Activated T-cell treated with anti-CD3 and anti-CD28 coated beads, Interleukin-2, amount 50 U/mL, for 72 hours (primary cell): ENCODE results near the gene ALKAL2. TPM values are rescaled to one million over a fixed set of nuclear protein-coding genes. Genes with fewer than 3 reads are reported as not detected.
A peak's percentile ranks its signal among the peaks of the same experiment; 100 is the strongest.

Experiments used
- ATAC-seq, 2 donors: fragments of 150-1000 bp; cut with Tn5 transposase; replicated peaks in 1 of 2; 2 replicates each; pipeline ENCODE4 v1.10.0; 2021; ENCODE audit warnings: moderate library complexity in 2 of 2, mild to moderate bottlenecking in 1 of 2
- DNase-seq, 2 donors: peaks; one replicate each; pipeline ENCODE4 v3.0.0; 2021 to 2022; ENCODE audit warnings: mixed read lengths in 1 of 2
- H3K27ac Mint-ChIP-seq: one replicate; pipeline ENCODE4 v1.8.0; 2022; ENCODE audit warnings: mild to moderate bottlenecking, moderate library complexity, mixed read lengths
- H3K27me3 Mint-ChIP-seq: one replicate; pipeline ENCODE4 v1.8.0; 2022; ENCODE audit warnings: low read depth, mixed read lengths
- H3K36me3 Mint-ChIP-seq, 2 donors: one replicate each; pipeline ENCODE4 v1.8.0; 2022; ENCODE audit warnings: mixed read lengths in 2 of 2, mild to moderate bottlenecking in 1 of 2; ENCODE audit not compliant: insufficient read depth in 2 of 2
- H3K4me1 Mint-ChIP-seq: one replicate; pipeline ENCODE4 v1.8.0; 2022; ENCODE audit warnings: low read depth, mixed read lengths
- H3K4me3 Mint-ChIP-seq, 2 donors: one replicate each; pipeline ENCODE4 v1.8.0; 2022; ENCODE audit warnings: mild to moderate bottlenecking in 2 of 2, mixed read lengths in 2 of 2, moderate library complexity in 2 of 2
- H3K9me3 Mint-ChIP-seq, 2 donors: one replicate each; pipeline ENCODE4 v1.8.0; 2022; ENCODE audit warnings: mixed read lengths in 2 of 2
- total RNA-seq, 2 donors: library from RNA; stranded (reverse); gene quantifications; one replicate each; pipeline ENCODE4 v1.2.3, GENCODE V29; 2022

Gene ALKAL2
- total RNA-seq, 2 donors from 2014 or later: 0.36 to 0.60 TPM

DNA sequence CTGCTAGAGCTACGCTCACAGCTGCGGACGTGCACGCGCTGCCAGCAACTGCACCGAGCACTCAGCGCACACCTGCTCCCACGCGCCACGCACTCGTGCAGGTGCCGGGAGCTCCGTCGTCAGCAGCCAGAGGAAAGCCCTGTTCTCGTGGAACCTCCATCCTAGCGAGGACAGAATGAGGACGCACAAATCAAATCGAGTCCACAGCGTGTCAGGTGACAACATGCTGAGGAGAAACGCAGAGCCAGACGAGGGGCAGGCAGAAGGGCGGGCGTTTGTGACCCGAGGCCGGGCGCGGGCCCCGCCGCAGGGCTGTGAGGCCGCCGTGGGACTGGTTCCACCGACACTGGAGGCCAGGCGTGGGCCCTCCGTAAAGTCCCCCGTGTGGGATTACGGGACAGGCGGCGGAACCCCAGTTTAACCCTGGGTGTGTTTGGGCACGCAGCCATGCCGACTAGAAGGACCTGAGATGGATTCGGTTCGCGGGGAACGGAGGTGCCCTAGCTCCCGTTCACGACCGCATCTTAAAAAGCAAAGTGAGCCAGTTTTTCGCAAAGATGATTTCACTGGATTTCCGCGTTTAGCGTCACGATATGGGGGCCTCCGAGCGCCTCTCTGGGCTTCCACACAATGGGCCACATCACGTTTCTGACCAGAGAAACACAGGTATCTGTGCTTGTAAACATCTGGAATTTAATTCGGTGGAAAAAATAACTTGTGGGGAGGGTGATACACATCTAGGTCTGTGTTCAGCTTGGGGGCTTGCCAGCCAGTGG, 26.9 kb upstream of the ALKAL2 start:
- Mint-ChIP-seq H3K36me3 (peaks cover 2 to 4% of the 10 kb centered on the region in 2 donors), H3K4me3 (no peak overlapping the region), H3K9me3 (peaks cover 6% of the 10 kb centered on the region in 2 donors), H3K4me1 (peaks cover 24% of the 10 kb centered on the region), H3K27ac (no peak overlapping the region), H3K27me3 (peaks cover 8% of the 10 kb centered on the region)
- DNase-seq: no peak
- no peak for ATAC-seq

DNA sequence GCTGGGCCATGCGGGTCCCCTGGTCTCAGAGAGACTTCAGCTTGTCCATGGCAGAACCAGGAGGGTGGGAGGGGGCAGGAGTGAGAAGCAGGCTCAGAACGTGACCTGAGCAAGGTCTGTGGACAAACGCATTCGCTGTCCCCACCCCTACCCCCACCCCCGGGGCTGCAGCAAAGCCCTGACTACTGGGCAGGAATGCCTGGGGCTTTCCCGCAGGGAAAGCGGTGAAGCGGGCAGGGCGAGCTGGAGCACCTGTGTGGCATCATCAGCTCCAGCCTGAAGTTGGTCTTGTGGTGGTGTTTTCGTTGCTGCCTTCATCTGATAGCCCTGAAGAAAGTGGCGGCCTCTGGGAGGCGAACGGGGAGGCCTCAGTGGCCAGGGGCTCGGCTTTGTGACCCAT, 26.1 kb upstream of the ALKAL2 start:
- Mint-ChIP-seq H3K4me1 (peaks cover 20% of the 10 kb centered on the region), H3K4me3 (no peak overlapping the region), H3K27ac (no peak overlapping the region), H3K36me3 (peaks cover 2 to 4% of the 10 kb centered on the region in 2 donors), H3K27me3 (peaks cover 8% of the 10 kb centered on the region), H3K9me3 (peaks cover 5% of the 10 kb centered on the region in 2 donors)
- DNase-seq (no peak), ATAC-seq (no peak)

- Mint-ChIP-seq H3K4me3 (no peak overlapping the region), H3K27me3 (peaks cover 3% of the 10 kb centered on the region), H3K36me3 (no peaks in the 10 kb centered on the region), H3K9me3 (no peaks in the 10 kb centered on the region), H3K27ac (no peak overlapping the region), H3K4me1 (no peaks in the 10 kb centered on the region)
- DNase-seq (no peak), ATAC-seq (no peak)
These were observed 23.1 kb upstream of the ALKAL2 start for GRCh38 chr2:310994-311393.

- H3K9me3 Mint-ChIP-seq: no peaks in the 10 kb centered on the region
- H3K4me1 Mint-ChIP-seq: no peaks in the 10 kb centered on the region
- no peaks in the 10 kb centered on the region for H3K36me3 Mint-ChIP-seq
- no peak for ATAC-seq
- H3K4me3 Mint-ChIP-seq: no peak overlapping the region
- H3K27me3 Mint-ChIP-seq: no peaks in the 10 kb centered on the region
- H3K27ac Mint-ChIP-seq: no peak overlapping the region
- no peak for DNase-seq
These were observed 22.1 kb upstream of the ALKAL2 start for GRCh38 chr2:309954-310510.

DNA sequence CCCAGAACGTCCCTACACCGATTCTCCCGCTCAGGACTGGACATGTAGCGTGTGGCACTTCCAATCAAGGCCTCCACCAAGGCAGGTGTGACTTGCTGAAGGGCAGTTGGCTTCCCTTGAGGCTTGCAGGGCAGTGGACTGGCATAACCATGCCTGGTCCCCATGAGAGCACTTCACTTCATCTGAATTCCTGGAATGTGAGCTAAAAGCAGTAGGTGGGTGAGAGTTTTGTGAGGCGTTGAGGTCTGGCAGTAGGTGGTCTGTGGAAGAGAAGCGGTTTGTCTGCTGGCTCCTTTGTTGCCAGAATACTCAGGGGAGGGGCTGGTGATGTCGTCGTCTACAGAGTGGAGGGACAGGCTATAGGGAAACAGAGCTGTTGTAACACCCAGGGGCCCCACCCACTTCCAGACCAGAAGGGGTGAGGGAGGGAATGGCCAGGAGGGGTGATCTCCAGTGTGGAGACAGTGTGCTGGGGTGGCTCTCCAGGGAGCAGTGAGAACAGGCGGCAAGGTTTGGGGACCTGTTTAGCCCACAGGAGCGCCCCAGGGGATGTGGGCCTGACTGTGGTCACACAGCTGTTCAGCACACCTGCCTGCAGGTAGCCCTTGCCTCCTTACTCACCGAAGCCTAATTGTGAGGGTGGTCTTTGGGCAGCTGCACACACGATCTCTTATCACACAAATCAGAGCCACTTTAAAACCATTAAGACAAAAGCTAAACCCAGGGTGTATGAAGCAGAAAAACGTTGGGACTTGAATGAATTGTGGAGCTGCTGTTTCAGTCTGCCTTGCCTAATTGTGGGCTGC, 21.5 kb upstream of the ALKAL2 start:
- Mint-ChIP-seq H3K4me3 (no peak overlapping the region), H3K9me3 (no peaks in the 10 kb centered on the region), H3K4me1 (no peaks in the 10 kb centered on the region), H3K27me3 (no peaks in the 10 kb centered on the region), H3K27ac (no peak overlapping the region), H3K36me3 (no peaks in the 10 kb centered on the region)
- DNase-seq (no peak), ATAC-seq (no peak)

DNA sequence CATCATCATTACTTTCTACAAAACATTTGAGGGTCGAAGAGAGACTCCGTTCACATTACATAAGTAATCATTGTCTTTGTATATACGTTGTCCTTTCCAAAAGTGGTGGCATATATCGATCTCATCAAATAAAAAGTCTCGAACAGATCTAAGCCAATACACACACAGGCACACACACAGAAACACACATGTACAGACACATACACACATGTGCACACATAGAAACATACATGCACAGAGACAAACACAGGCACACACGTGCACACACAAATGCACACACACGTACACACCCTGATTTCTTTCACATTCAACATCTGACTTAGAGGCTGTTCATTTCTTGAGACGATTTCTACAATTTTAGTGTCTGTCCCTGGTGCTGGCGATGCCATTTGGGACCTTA, 17.5 kb upstream of the ALKAL2 start:
- H3K27me3 Mint-ChIP-seq: peaks cover 5% of the 10 kb centered on the region
- H3K9me3 Mint-ChIP-seq: peaks cover 0 to 5% of the 10 kb centered on the region in 2 donors
- DNase-seq: no peak
- peaks cover 3 to 5% of the 10 kb centered on the region in 2 donors for H3K36me3 Mint-ChIP-seq
- no peak overlapping the region for H3K27ac Mint-ChIP-seq
- no peak for ATAC-seq
- no peaks in the 10 kb centered on the region for H3K4me1 Mint-ChIP-seq
- no peak overlapping the region for H3K4me3 Mint-ChIP-seq

- peaks cover 5 to 6% of the 10 kb centered on the region in 2 donors for H3K36me3 Mint-ChIP-seq
- no peak overlapping the region for H3K4me3 Mint-ChIP-seq
- no peak for DNase-seq
- ATAC-seq: no peak
- peaks cover 54% of the 10 kb centered on the region for H3K27me3 Mint-ChIP-seq
- H3K4me1 Mint-ChIP-seq: no peaks in the 10 kb centered on the region
- no peak overlapping the region for H3K27ac Mint-ChIP-seq
- peaks cover 0 to 7% of the 10 kb centered on the region in 2 donors for H3K9me3 Mint-ChIP-seq
These were observed 8.5 kb upstream of the ALKAL2 start for GRCh38 chr2:296354-296753.

DNA sequence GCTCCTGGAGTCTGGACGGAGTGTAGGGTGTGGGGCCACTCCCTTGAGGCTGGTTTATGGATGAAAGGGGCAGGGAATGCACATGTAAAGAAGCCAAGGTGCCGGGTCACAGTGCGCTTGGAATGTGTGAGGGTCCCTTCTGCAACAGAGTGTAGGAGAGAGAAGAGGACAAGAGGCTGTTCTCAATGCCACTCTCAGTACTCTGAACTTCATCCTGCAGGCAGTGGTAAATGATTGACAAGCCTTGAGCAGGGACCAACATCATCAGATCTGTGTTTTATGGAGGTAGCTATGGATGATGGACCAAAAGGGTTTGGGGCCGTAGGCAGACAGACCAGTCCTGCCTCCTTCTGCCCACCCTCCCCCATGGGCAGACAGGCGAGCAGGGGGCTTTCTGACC, 7.2 kb upstream of the ALKAL2 start:
- Mint-ChIP-seq H3K4me3 (no peak overlapping the region), H3K36me3 (peaks cover 0 to 2% of the 10 kb centered on the region in 2 donors)
- ATAC-seq: no peak

DNA sequence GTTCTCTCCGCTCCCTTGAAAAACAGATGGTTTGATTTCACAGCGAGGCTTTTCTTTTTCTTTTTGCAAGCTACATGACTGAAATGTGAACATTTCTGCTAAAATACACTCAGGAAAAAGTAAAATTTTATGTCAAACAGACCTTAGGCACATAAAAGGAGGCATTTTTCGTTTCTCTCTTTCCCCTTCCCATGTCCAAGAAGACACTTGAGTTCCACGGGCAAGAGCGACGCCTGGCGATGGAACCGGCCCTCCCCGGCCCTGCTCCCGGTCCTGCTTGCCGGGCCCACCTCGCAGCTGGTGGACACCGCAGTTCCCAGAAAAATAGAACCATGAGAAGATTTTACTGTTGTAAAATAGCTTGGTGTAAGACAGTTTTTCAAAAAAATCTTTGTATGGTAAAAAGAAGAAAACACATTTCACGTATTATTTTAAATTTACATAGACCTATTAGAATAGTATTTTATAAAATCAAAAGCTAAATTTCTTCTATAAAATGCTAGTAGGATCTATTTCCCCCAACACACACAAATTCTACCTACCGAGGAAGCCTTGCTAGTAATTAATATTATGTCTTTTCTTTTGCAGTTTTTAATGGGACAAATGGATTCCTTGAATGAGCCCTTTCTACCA, 2.3 kb upstream of the ALKAL2 start:
- ATAC-seq (peak; percentile 57 to 64), DNase-seq (peak; percentile 58 to 60)
- Mint-ChIP-seq H3K4me3 (peak overlapping the region; percentile 69 to 86), H3K9me3 (no peaks in the 10 kb centered on the region), H3K4me1 (no peaks in the 10 kb centered on the region), H3K36me3 (no peaks in the 10 kb centered on the region), H3K27ac (no peak overlapping the region), H3K27me3 (peaks cover 54% of the 10 kb centered on the region)

More for the DNA sequence above, 7.2 kb upstream of the ALKAL2 start:
- no peak for DNase-seq
- Mint-ChIP-seq H3K27ac (no peak overlapping the region), H3K9me3 (peaks cover 0 to 2% of the 10 kb centered on the region in 2 donors), H3K27me3 (peaks cover 60% of the 10 kb centered on the region), H3K4me1 (no peaks in the 10 kb centered on the region)

- DNase-seq: peak in 1 of 2 donors; percentile 13
- Mint-ChIP-seq H3K27ac (no peak overlapping the region), H3K36me3 (no peaks in the 10 kb centered on the region), H3K4me1 (no peaks in the 10 kb centered on the region), H3K9me3 (no peaks in the 10 kb centered on the region), H3K27me3 (peaks cover 52% of the 10 kb centered on the region), H3K4me3 (peak overlapping the region; percentile 69 to 86)
- ATAC-seq: peak; percentile 39 to 55
These were observed 1.6 kb upstream of the ALKAL2 start for GRCh38 chr2:289362-290089.

DNA sequence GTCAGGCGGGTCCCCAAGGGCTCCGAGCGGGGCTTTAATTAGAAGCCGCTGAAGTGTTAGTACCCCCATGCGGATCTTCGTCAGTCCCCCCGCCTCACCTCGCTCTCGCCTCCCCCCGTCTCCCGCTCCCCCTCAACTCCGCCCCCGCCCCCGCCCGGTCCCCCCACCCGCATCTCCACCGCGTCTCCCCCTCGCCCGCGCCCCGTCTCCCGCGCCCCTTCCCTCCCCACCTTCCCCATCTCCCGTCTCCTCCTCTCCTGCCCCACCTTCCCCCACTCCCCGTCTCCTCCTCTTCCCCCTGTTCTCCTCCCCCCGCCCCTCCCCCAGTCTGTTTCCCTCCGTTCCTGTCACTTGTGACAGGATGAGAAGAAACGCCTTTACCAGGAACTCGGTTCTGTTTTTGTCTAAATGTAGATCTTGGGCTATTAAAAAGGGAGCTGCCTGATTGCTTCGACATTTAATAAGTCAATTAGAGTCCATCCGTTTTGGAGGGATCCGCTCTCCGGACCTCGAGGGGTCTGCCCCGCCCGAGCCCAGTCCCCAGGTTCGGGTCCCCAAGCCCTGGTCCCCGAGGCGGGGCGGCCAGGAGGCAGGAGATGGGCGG, 969 bp upstream of the ALKAL2 start:
- no peak for DNase-seq
- H3K9me3 Mint-ChIP-seq: no peaks in the 10 kb centered on the region
- no peaks in the 10 kb centered on the region for H3K36me3 Mint-ChIP-seq
- H3K27me3 Mint-ChIP-seq: peaks cover 52% of the 10 kb centered on the region
- no peaks in the 10 kb centered on the region for H3K4me1 Mint-ChIP-seq
- no peak for ATAC-seq
- peak overlapping the region; percentile 69 to 86 for H3K4me3 Mint-ChIP-seq
- no peak overlapping the region for H3K27ac Mint-ChIP-seq

DNA sequence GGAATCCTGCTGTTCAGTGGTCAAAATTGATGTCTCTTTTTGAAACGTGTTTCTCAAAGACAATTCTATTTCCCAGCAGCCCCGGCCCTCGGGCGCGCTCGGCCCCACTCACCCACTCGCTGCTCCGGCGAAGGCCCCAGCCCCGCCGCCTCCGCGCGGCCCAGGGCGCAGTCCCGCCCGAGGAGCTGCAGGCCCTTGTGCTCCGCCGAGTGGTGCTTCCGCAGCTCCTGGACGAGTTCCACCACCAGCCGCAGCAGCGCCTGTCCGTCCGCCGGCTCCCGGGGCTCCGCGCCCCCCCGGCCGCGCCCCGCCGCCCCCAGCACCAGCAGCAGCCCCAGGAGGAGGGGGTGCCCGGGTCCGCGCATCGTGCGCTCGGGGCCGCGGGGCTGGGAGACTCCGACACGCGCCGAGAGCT, 413 bp downstream of the ALKAL2 start:
- DNase-seq: peak; percentile 19 to 22
- Mint-ChIP-seq H3K4me1 (no peaks in the 10 kb centered on the region), H3K27me3 (peaks cover 45% of the 10 kb centered on the region), H3K36me3 (no peaks in the 10 kb centered on the region), H3K9me3 (no peaks in the 10 kb centered on the region), H3K4me3 (peak overlapping the region; percentile 10 to 34), H3K27ac (no peak overlapping the region)
- ATAC-seq: peak; percentile 63 to 70
